Psoas muscle (tissue), 8 donors: ENCODE results near the gene PACRG. TPM values are rescaled to one million over a fixed set of nuclear protein-coding genes. Genes with fewer than 3 reads are reported as not detected.

Experiments used
- ATAC-seq, 4 donors: fragments of 200-7000 bp; cut with Tn5 transposase; one replicate each; pipeline ENCODE4 v1.9.1; 2020; ENCODE audit warnings: moderate library complexity in 3 of 4, mild to moderate bottlenecking in 2 of 4
- DNase-seq, 2 donors: peaks; one replicate each; pipeline ENCODE4 v3.0.0-alpha.2; 2020
- H3K27ac ChIP-seq: fragments of 200-600 bp; one replicate; pipeline ENCODE4 v1.8.0; 2022
- H3K27me3 ChIP-seq, 3 donors: fragments of 200-600 bp in 1 of 3; one replicate each; pipeline versions ENCODE4 v1.6.1 to v1.8.0; 2013 to 2022; ENCODE audit warnings: low read length in 2 of 3, mild to moderate bottlenecking in 2 of 3, moderate library complexity in 1 of 3; ENCODE audit not compliant: insufficient read depth in 3 of 3
- H3K36me3 ChIP-seq, 2 donors: fragments of 200-600 bp in 1 of 2; one replicate each; pipeline versions ENCODE4 v1.6.1 to v1.8.0; 2013 to 2022; ENCODE audit warnings: low read depth in 1 of 2, mild to moderate bottlenecking in 1 of 2, moderate library complexity in 1 of 2; ENCODE audit not compliant: insufficient read depth in 1 of 2
- H3K4me1 ChIP-seq: fragments of 200-600 bp; one replicate; pipeline ENCODE4 v1.8.0; 2022
- H3K4me3 ChIP-seq: fragments of 200-600 bp; one replicate; pipeline ENCODE4 v1.8.0; 2022; ENCODE audit warnings: mild to moderate bottlenecking
- H3K9me3 ChIP-seq: fragments of 200-600 bp; one replicate; pipeline ENCODE4 v1.8.0; 2022
- WGBS, 3 donors: extraction: QIAGEN DNeasy Blood & Tissue Kit; methylation state at CpG; one replicate each; pipeline versions ENCODE4 v1.1.6 to v1.1.7; 2013; 5-methylcytosine and 5-hydroxymethylcytosine counted together
- intact Hi-C, 2 donors: fragments of 100-400 bp; cut with DNase I; formaldehyde crosslinking; loops; one replicate each; pipeline versions ENCODE4 v1.11.0 to v1.14.2; 2022
- polyA plus RNA-seq, 3 donors: library from polyadenylated mRNA; stranded (reverse); fragments of 200-250 nt; gene quantifications; one replicate each; pipeline ENCODE4 v1.2.3, GENCODE V29; 2013
- total RNA-seq, 4 donors: library from RNA; stranded (reverse); fragmentation: NEBNext Ultra II Directional in 2 of 4; extraction: Animal tissue kit (Norgen Biotek cat#: 25700) in 2 of 4; gene quantifications; one replicate each; pipeline versions ENCODE4 v1.2.1 to v1.2.4, GENCODE V29; 2021 to 2023
- TF ChIP-seq, protein P1 (sequence below): fragments of 200-600 bp; IDR thresholded peaks from one replicate; pipeline ENCODE4 v1.8.0; 2022; ENCODE audit warnings: antibody characterized with exemption
- donor health status: healthy with polysubstance abuse.
- donor health status: DM: no; HTN: no; CAD: no; lungs with moderate emphysema.
- donor health status: Bipolar disorder and iron deficiency.
- donor health status: healthy.
- donor health status: DM: yes; HTN: yes; CAD: no.
- donor health status: DM: no; HTN: no; CAD: no.
- donor health status: DM: no; HTN: no; CAD: no.
- donor health status: DM: yes; HTN: yes; CAD: no.

Gene PACRG
- total and polyA plus RNA-seq, 7 donors: 0.17 to 3.1 (median 1.8) TPM

DNA sequence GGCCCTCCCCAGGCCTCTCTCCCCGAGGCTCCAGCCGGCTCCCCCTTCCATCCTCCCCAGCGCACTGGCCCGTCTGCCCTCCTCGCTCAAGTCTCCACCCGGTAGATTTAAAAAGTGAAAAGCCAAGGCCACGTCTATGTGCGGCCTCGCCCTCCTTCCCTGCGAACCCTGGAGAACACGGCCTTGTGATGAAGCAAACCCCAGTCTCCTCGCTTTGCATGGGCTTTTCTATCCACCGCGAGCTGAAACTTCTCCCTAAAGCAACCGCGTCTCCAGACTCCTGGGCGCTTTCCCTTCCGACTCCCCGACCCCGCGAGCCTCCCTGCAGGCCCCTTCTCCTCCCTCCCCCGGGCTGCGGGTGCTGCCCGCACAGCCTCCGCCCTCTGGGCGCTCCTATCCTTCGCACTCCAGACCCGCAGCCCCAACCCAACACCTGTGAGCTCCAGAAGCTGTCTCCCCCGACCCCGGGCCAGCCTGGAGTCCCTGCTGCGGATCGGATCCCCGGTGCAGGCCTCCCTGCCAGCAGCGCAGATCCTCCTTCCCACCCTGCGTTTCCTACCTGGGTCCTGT, 421.6 kb downstream of the PACRG start:
- DNase-seq (no peak), ATAC-seq (no peak)
- intact Hi-C loops: no loop called here
- 81 to 93% (median 86%) methylated on average over 35 of the region's 35 CpGs for WGBS, 3 donors
- Histone ChIP-seq H3K9me3 (no peaks in the 10 kb centered on the region), H3K4me3 (no peak overlapping the region), H3K36me3 (no peaks in the 10 kb centered on the region), H3K27me3 (peaks cover 0 to 3% (median 0%) of the 10 kb centered on the region in 3 donors), H3K4me1 (no peaks in the 10 kb centered on the region), H3K27ac (no peak overlapping the region)
- TF ChIP-seq, protein P1, sequence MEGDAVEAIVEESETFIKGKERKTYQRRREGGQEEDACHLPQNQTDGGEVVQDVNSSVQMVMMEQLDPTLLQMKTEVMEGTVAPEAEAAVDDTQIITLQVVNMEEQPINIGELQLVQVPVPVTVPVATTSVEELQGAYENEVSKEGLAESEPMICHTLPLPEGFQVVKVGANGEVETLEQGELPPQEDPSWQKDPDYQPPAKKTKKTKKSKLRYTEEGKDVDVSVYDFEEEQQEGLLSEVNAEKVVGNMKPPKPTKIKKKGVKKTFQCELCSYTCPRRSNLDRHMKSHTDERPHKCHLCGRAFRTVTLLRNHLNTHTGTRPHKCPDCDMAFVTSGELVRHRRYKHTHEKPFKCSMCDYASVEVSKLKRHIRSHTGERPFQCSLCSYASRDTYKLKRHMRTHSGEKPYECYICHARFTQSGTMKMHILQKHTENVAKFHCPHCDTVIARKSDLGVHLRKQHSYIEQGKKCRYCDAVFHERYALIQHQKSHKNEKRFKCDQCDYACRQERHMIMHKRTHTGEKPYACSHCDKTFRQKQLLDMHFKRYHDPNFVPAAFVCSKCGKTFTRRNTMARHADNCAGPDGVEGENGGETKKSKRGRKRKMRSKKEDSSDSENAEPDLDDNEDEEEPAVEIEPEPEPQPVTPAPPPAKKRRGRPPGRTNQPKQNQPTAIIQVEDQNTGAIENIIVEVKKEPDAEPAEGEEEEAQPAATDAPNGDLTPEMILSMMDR: no peak

DNA sequence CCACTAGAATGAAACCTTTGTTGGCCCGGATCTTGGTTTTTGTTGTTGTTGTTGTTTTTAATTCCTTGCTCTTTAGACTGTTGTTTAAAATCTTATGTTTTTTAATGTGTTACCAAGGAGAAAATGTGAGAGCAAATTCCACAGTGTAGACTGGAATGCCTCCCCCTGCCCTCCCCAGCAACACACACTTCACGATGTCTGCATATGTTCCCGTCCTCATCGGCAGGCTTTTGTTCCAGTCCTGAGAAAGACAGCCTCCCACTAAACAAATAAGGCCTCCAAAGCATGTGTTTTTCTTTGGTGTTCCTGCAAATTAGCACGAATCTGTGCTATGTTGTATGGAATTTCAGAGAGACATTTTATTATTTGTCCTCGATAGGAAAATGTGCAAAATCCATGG, 423.4 kb downstream of the PACRG start:
- 58 to 65% (median 59%) methylated on average over 6 of the region's 6 CpGs for WGBS, 3 donors
- no peaks in the 10 kb centered on the region for H3K4me1 ChIP-seq
- peaks cover 0 to 3% (median 0%) of the 10 kb centered on the region in 3 donors for H3K27me3 ChIP-seq
- no peak overlapping the region for H3K27ac ChIP-seq
- DNase-seq: no peak
- intact Hi-C loops: no loop called here
- H3K36me3 ChIP-seq: no peaks in the 10 kb centered on the region
- TF ChIP-seq, protein P1: no peak
- no peaks in the 10 kb centered on the region for H3K9me3 ChIP-seq
- no peak overlapping the region for H3K4me3 ChIP-seq
- ATAC-seq: no peak

GRCh38 chr6:163152701-163153100, 424.9 kb downstream of the PACRG start:
- no peaks in the 10 kb centered on the region for H3K4me1 ChIP-seq
- H3K9me3 ChIP-seq: no peaks in the 10 kb centered on the region
- TF ChIP-seq, protein P1: no peak
- ATAC-seq (no peak), DNase-seq (no peak)
- no peak overlapping the region for H3K4me3 ChIP-seq
- peaks cover 0 to 3% (median 0%) of the 10 kb centered on the region in 3 donors for H3K27me3 ChIP-seq
- H3K36me3 ChIP-seq: no peaks in the 10 kb centered on the region
- H3K27ac ChIP-seq: no peak overlapping the region
- intact Hi-C loops: no loop called here
- 83 to 87% (median 85%) methylated on average over 6 of the region's 6 CpGs for WGBS, 3 donors

GRCh38 chr6:163159110-163159509, 431.3 kb downstream of the PACRG start:
- no peak for ATAC-seq
- WGBS, 3 donors: 93 to 100% (median 93%) methylated on average over 1 of the region's 1 CpG
- Histone ChIP-seq H3K4me3 (no peak overlapping the region), H3K9me3 (no peaks in the 10 kb centered on the region), H3K27ac (no peak overlapping the region), H3K27me3 (no peaks in the 10 kb centered on the region), H3K36me3 (no peaks in the 10 kb centered on the region), H3K4me1 (no peaks in the 10 kb centered on the region)
- intact Hi-C loops: no loop called here
- no peak for DNase-seq
- TF ChIP-seq, protein P1: no peak

- ATAC-seq (no peak), DNase-seq (no peak)
- H3K9me3 ChIP-seq: no peaks in the 10 kb centered on the region
- H3K27ac ChIP-seq: no peak overlapping the region
- no peak overlapping the region for H3K4me3 ChIP-seq
- H3K4me1 ChIP-seq: no peaks in the 10 kb centered on the region
- TF ChIP-seq, protein P1: no peak
- WGBS, 3 donors: 74 to 80% (median 74%) methylated on average over 10 of the region's 10 CpGs
- intact Hi-C loops: no loop called here
- no peaks in the 10 kb centered on the region for H3K27me3 ChIP-seq
- no peaks in the 10 kb centered on the region for H3K36me3 ChIP-seq
These were observed 431.9 kb downstream of the PACRG start for GRCh38 chr6:163159689-163160088.
